Lung microvascular endothelial cell (primary cell): ENCODE data around the gene TEX22. TPM values are rescaled to one million over a fixed set of nuclear protein-coding genes. Genes with fewer than 3 reads are reported as not detected.

Source experiments
- DNase-seq, 2 donors: peaks; one replicate each; pipeline versions ENCODE4 v3.0.0 to v3.0.0-alpha.2; 2010; ENCODE audit warnings: low read depth in 2 of 2
- total RNA-seq: library from RNA; depleted of rRNA; stranded (reverse); fragments of >200 nt; gene quantifications from 2 replicates; pipeline ENCODE4 v1.2.1, GENCODE V29; 2014

Gene TEX22
- total RNA-seq, 1 donor from 2014 or later = under 0.01 TPM

GRCh38 chr14:105455766-105456660 is 57.7 kb downstream of the TEX22 start:
- no peak for DNase-seq

GRCh38 chr14:105456736-105457617 is 58.6 kb downstream of the TEX22 start:
- DNase-seq = no peak

- DNase-seq = no peak
These were observed 59.7 kb downstream of the TEX22 start for GRCh38 chr14:105458010-105458409.

- DNase-seq = no peak
These were observed 60.2 kb downstream of the TEX22 start for GRCh38 chr14:105458571-105458970.

GRCh38 chr14:105460116-105460515 is 61.8 kb downstream of the TEX22 start:
- DNase-seq = no peak

- DNase-seq = no peak
These were observed 62.3 kb downstream of the TEX22 start for GRCh38 chr14:105460616-105461015.

- no peak for DNase-seq
These were observed 63.6 kb downstream of the TEX22 start for GRCh38 chr14:105461903-105462302.

Other genes with a start within 250 kb of the TEX22 start
- 39.7 and 51.6 TPM in 2 replicates for gene JAG2, start 229.8 kb upstream of the TEX22 start, total RNA-seq
- 56.4 and 63.7 TPM in 2 replicates for gene NUDT14, start 217.2 kb upstream of the TEX22 start, total RNA-seq
- gene BTBD6, start 150.0 kb upstream of the TEX22 start, total RNA-seq = 33.8 and 55.8 TPM in 2 replicates
- 24.2 and 34.7 TPM in 2 replicates for gene BRF1, start 97.5 kb upstream of the TEX22 start, total RNA-seq
- 31.8 and 48.4 TPM in 2 replicates for gene PACS2, start 83.8 kb upstream of the TEX22 start, total RNA-seq
- gene MTA1, start 21.3 kb downstream of the TEX22 start, total RNA-seq = 22.2 and 22.6 TPM in 2 replicates
- gene CRIP2, start 76.3 kb downstream of the TEX22 start, total RNA-seq = 130 and 152 TPM in 2 replicates
- gene CRIP1, start 88.3 kb downstream of the TEX22 start, total RNA-seq = 0.44 TPM in 1 of 2 replicates, not detected in the other
- 2.8 and 5.7 TPM in 2 replicates for gene TEDC1, start 92.7 kb downstream of the TEX22 start, total RNA-seq
- 5.8 and 6.5 TPM in 2 replicates for gene TMEM121, start 128.0 kb downstream of the TEX22 start, total RNA-seq